ENCODE data around the gene SBSN. TPM values are rescaled to one million over a fixed set of nuclear protein-coding genes. Genes with fewer than 3 reads are reported as not detected.

Gene SBSN
- total RNA-seq, 4 donors from 2014 or later = 0.37 TPM; not detected in 3

DNA sequence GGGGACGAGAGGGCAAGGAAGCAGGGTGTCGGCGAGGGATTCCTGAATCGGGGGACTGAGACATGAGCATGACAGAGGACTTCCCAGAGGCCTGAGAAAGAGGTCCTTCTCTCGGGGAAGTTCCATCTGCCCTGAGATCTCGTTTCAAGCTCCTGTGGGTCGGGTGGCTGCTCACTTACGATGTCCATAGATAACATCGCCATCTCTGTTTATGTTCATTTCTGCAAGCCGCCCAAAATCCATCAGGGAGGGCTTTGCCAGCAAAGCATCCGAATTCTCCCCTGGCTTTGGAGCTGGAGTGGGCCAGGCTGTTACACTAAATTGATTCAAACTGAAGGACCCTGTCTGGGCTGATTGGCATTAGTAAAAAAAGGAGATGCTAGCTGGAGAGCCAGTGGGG lies 20.6 kb downstream of the SBSN start:
- no peaks in the 10 kb centered on the region for H3K36me3 ChIP-seq
- intact Hi-C loops (cut with DNase I; ENCODE audit: low total_unique reads) = no loop called here
- H3K27ac ChIP-seq = no peak overlapping the region
- no peaks in the 10 kb centered on the region for H3K4me1 ChIP-seq
- H3K27me3 ChIP-seq = no peaks in the 10 kb centered on the region
- H3K4me3 ChIP-seq = no peak overlapping the region
- no peaks in the 10 kb centered on the region for H3K9me3 ChIP-seq
- TF ChIP-seq POLR2A (IDR thresholded peaks at IDR 0.05) = no peak
- TF ChIP-seq, protein P1, sequence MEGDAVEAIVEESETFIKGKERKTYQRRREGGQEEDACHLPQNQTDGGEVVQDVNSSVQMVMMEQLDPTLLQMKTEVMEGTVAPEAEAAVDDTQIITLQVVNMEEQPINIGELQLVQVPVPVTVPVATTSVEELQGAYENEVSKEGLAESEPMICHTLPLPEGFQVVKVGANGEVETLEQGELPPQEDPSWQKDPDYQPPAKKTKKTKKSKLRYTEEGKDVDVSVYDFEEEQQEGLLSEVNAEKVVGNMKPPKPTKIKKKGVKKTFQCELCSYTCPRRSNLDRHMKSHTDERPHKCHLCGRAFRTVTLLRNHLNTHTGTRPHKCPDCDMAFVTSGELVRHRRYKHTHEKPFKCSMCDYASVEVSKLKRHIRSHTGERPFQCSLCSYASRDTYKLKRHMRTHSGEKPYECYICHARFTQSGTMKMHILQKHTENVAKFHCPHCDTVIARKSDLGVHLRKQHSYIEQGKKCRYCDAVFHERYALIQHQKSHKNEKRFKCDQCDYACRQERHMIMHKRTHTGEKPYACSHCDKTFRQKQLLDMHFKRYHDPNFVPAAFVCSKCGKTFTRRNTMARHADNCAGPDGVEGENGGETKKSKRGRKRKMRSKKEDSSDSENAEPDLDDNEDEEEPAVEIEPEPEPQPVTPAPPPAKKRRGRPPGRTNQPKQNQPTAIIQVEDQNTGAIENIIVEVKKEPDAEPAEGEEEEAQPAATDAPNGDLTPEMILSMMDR (IDR thresholded peaks at IDR 0.05) = no peak
- DNase-seq = no peak

DNA sequence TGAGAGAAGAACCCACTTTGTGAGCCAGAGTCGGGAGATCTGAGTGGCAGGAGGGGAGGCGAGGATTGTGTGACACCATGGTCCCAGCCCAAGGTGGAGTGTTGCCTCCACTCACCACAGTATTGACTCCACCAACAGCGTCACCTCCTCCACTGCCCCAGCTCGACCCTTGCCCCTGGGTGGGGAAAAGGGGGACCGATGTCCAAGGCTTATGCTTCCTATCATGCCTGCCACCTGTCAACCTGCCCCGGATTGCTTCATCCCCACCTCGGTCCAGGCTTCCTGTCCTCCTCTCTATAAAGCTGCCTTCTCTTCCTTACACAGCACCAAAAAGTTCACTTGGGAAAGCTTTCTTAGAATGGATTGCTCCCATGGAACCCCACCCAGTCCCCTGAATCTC lies 22.1 kb downstream of the SBSN start:
- H3K27me3 ChIP-seq = no peaks in the 10 kb centered on the region
- intact Hi-C loops (cut with DNase I; ENCODE audit: low total_unique reads) = no loop called here

DNA sequence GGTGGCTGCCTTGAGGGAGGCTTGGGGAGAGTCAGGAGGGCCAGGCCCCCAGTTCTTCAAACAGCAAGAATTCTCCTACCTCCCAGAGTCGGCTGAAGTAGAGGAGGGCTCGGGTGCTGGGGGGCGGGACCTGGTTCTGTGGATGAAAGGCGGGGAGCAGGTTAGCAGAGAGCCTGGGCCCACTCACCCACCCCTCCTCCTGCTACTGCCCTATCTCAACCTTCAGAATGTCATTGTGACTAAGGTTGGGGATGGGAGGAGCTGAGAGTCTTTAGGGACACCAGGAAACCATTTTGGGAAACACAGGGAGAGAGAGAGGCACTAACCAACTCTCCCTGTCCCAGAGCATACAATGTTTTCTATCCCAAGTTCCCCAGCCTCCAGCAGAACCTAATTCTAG lies 25.4 kb downstream of the SBSN start:
- no peak for TF ChIP-seq POLR2A (IDR thresholded peaks at IDR 0.05)
- TF ChIP-seq, protein P1 (IDR thresholded peaks at IDR 0.05) = no peak
- DNase-seq = no peak
- no peaks in the 10 kb centered on the region for H3K4me1 ChIP-seq

More for the DNA sequence above, 22.1 kb downstream of the SBSN start:
- no peaks in the 10 kb centered on the region for H3K4me1 ChIP-seq
- no peak overlapping the region for H3K27ac ChIP-seq
- no peak overlapping the region for H3K4me3 ChIP-seq
- H3K36me3 ChIP-seq = no peaks in the 10 kb centered on the region
- TF ChIP-seq, protein P1 (IDR thresholded peaks at IDR 0.05) = no peak
- no peak for TF ChIP-seq POLR2A (IDR thresholded peaks at IDR 0.05)
- no peaks in the 10 kb centered on the region for H3K9me3 ChIP-seq
- DNase-seq = no peak

DNA sequence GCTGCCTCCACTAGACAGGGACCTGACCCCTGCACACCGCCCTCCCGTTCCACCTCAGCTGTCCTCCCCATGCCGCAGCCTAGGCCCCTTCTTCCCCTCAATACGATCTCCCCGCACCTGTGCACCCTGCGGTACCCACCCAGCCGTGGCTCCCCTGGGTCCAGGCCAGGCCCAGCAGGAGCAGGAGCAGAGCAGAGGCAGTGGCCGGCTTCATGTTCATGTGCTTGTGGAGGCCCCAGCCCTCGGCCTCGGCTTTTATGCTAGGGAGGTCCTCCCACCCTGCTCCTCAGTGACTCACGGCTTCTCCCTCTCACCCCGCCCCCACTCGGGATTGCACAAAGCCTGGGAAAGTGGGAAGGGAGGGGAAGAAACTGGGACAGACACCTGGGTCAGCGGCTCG lies 26.4 kb downstream of the SBSN start:
- peak in 1 of 2 donors; percentile 34 for DNase-seq
- Histone ChIP-seq H3K27me3 (no peaks in the 10 kb centered on the region), H3K9me3 (no peaks in the 10 kb centered on the region), H3K4me1 (no peaks in the 10 kb centered on the region), H3K4me3 (no peak overlapping the region), H3K36me3 (no peaks in the 10 kb centered on the region), H3K27ac (no peak overlapping the region)
- TF ChIP-seq, protein P1 (IDR thresholded peaks at IDR 0.05) = no peak
- no peak for TF ChIP-seq POLR2A (IDR thresholded peaks at IDR 0.05)
- intact Hi-C loops (cut with DNase I; ENCODE audit: low total_unique reads) = no loop called here

More for the DNA sequence above, 25.4 kb downstream of the SBSN start:
- no peak overlapping the region for H3K27ac ChIP-seq
- intact Hi-C loops (cut with DNase I; ENCODE audit: low total_unique reads) = no loop called here
- H3K4me3 ChIP-seq = no peak overlapping the region
- no peaks in the 10 kb centered on the region for H3K27me3 ChIP-seq
- H3K36me3 ChIP-seq = no peaks in the 10 kb centered on the region
- H3K9me3 ChIP-seq = no peaks in the 10 kb centered on the region

DNA sequence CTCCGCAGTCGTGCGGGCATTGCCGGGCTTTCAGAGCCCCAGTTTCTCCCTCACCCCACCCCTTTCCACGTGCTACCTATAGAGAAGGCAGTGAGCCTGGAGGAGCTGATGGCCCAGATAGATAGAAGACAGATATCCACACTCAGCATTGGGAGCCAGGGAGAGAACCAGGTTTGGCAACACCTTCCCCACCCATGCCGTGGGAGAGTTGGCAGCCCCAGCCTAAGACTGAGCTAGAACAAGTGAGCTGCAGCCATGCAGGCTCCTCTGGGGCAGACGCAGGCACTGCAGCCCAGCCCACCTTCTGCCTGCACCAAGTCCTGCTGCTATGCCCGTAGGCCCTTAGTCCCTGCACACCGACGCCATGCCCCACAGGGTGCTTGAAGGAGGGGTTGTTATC lies 27.5 kb downstream of the SBSN start:
- H3K36me3 ChIP-seq = no peaks in the 10 kb centered on the region
- DNase-seq = no peak
- intact Hi-C loops (cut with DNase I; ENCODE audit: low total_unique reads) = no loop called here
- H3K4me1 ChIP-seq = no peaks in the 10 kb centered on the region
- no peak overlapping the region for H3K4me3 ChIP-seq
- H3K9me3 ChIP-seq = no peaks in the 10 kb centered on the region
- H3K27ac ChIP-seq = no peak overlapping the region
- no peaks in the 10 kb centered on the region for H3K27me3 ChIP-seq
- TF ChIP-seq, protein P1 (IDR thresholded peaks at IDR 0.05) = no peak
